Astrocyte (in vitro differentiated cells and primary cell): ENCODE data around the gene TUBA8.

Experiments used
- EZH2 ChIP-seq: IDR thresholded peaks from 2 replicates; pipeline ENCODE4 v1.6.1; 2012; ENCODE audit warnings: mild to moderate bottlenecking, low read length, inconsistent platforms; ENCODE audit not compliant: insufficient read depth
- TF ChIP-seq, protein P1 (sequence below): IDR thresholded peaks from 2 replicates; pipeline ENCODE4 v1.5.1; 2011; ENCODE audit warnings: low read depth, mild to moderate bottlenecking, inconsistent platforms, low read length, moderate library complexity; ENCODE audit not compliant: insufficient read depth

DNA sequence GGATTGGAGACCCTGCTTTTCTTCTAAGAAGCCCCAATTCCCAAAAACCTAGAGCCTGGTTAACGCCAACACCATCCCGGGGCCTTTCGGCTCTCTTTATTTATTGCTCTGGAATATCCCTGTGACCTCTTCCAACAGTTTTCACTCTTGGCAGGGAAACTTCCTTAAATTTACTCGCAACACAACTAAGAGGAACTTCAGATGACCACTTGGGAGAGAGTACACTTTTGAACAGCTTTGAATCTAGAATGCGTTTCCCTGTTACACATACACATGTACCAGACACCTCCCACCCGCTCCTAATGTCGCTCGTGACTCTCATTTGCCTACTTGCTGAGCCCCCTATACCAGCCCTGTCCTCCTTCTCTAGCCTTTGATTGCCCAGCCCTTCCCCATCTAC is 19.4 kb downstream of the TUBA8 start:
- TF ChIP-seq, protein P1, sequence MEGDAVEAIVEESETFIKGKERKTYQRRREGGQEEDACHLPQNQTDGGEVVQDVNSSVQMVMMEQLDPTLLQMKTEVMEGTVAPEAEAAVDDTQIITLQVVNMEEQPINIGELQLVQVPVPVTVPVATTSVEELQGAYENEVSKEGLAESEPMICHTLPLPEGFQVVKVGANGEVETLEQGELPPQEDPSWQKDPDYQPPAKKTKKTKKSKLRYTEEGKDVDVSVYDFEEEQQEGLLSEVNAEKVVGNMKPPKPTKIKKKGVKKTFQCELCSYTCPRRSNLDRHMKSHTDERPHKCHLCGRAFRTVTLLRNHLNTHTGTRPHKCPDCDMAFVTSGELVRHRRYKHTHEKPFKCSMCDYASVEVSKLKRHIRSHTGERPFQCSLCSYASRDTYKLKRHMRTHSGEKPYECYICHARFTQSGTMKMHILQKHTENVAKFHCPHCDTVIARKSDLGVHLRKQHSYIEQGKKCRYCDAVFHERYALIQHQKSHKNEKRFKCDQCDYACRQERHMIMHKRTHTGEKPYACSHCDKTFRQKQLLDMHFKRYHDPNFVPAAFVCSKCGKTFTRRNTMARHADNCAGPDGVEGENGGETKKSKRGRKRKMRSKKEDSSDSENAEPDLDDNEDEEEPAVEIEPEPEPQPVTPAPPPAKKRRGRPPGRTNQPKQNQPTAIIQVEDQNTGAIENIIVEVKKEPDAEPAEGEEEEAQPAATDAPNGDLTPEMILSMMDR: no peak
- TF ChIP-seq EZH2: no peak
